Measurements from ENCODE around the gene TP73. TPM values are rescaled to one million over a fixed set of nuclear protein-coding genes. Genes with fewer than 3 reads are reported as not detected.
A peak's percentile ranks its signal among the peaks of the same experiment; 100 is the strongest.

Gene TP73
- total RNA-seq, 1 donor from 2014 or later, result not detected

DNA sequence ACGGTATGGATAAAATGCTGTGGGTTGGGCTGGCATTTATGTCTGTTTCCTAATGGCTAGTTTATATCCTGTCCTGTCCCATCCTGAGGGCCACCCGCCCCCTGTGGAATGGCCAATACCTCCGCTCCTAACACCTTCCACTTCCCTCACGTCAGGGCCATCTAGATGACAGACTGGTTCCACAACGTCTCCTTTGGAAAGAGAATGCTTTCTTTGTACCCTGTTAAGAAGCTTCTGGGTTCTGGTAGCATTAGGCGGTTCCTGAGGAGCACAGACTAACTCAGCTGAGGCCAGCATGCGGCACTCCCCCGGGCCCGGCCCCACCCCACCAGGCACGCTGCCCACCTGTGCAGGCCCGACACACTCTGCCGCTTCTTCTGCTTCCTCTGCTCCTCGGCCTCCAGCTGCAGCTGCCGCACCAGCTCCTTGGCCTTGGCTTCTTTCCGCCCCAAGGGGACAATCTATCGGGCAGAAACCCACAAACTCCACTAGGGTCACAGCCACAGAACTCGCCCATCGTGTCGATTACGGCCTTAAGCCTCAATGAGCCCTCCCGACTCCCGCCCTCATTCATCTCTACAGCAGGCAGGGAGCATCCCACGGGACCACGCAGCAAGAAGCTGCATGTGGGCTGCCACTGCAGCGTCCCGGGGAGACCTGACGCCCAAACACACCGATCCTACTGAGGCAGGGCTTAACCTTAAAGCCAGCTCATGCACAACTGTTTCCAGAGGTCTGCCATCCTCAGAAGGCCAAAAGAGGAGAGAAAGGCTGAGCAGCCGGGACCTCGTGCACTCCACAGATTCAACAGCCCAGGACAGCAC is 131.5 kb downstream of the TP73 start:
- DNase-seq (ENCODE audit: low spot score), result no peak
- Mint-ChIP-seq H3K27ac (ENCODE audit: unreplicated experiment) (no peak overlapping the region), H3K27me3 (ENCODE audit: unreplicated experiment) (peaks cover 1% of the 10 kb centered on the region), H3K4me3 (ENCODE audit: unreplicated experiment) (no peak overlapping the region), H3K4me1 (ENCODE audit: unreplicated experiment) (no peaks in the 10 kb centered on the region), H3K36me3 (ENCODE audit: low read depth, unreplicated experiment) (peaks cover 47% of the 10 kb centered on the region), H3K9me3 (ENCODE audit: unreplicated experiment) (no peaks in the 10 kb centered on the region)
- TF ChIP-seq, protein P1, sequence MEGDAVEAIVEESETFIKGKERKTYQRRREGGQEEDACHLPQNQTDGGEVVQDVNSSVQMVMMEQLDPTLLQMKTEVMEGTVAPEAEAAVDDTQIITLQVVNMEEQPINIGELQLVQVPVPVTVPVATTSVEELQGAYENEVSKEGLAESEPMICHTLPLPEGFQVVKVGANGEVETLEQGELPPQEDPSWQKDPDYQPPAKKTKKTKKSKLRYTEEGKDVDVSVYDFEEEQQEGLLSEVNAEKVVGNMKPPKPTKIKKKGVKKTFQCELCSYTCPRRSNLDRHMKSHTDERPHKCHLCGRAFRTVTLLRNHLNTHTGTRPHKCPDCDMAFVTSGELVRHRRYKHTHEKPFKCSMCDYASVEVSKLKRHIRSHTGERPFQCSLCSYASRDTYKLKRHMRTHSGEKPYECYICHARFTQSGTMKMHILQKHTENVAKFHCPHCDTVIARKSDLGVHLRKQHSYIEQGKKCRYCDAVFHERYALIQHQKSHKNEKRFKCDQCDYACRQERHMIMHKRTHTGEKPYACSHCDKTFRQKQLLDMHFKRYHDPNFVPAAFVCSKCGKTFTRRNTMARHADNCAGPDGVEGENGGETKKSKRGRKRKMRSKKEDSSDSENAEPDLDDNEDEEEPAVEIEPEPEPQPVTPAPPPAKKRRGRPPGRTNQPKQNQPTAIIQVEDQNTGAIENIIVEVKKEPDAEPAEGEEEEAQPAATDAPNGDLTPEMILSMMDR (IDR thresholded peaks at IDR 0.05; ENCODE audit: unreplicated experiment), result no peak

DNA sequence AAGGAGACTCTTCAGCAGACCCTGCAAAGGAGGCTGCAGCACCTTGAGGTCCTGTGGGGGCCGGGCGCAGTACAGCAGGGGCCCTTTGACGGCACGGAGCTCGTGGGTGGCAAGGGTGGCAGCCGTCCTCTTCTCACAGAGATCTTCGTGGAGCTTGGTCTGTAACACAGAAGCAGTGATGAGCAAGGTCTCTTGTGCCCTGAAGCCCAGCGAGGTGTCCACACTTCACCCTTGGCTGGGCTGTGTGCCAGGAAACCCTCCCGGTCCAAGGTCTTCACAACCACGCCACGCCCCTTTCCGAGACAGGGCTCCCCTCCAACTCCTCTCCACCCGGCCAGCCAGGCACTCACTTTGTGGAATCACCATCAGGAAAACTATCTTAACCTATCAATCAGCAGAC is 132.7 kb downstream of the TP73 start:
- H3K9me3 Mint-ChIP-seq (ENCODE audit: unreplicated experiment), result no peaks in the 10 kb centered on the region
- TF ChIP-seq, protein P1 (IDR thresholded peaks at IDR 0.05; ENCODE audit: unreplicated experiment), result no peak
- H3K27ac Mint-ChIP-seq (ENCODE audit: unreplicated experiment), result no peak overlapping the region
- peak overlapping the region; percentile 62 for H3K4me3 Mint-ChIP-seq (ENCODE audit: unreplicated experiment)
- peaks cover 1% of the 10 kb centered on the region for H3K27me3 Mint-ChIP-seq (ENCODE audit: unreplicated experiment)
- H3K4me1 Mint-ChIP-seq (ENCODE audit: unreplicated experiment), result no peaks in the 10 kb centered on the region
- DNase-seq (ENCODE audit: low spot score), result no peak
- H3K36me3 Mint-ChIP-seq (ENCODE audit: low read depth, unreplicated experiment), result peaks cover 38% of the 10 kb centered on the region

DNA sequence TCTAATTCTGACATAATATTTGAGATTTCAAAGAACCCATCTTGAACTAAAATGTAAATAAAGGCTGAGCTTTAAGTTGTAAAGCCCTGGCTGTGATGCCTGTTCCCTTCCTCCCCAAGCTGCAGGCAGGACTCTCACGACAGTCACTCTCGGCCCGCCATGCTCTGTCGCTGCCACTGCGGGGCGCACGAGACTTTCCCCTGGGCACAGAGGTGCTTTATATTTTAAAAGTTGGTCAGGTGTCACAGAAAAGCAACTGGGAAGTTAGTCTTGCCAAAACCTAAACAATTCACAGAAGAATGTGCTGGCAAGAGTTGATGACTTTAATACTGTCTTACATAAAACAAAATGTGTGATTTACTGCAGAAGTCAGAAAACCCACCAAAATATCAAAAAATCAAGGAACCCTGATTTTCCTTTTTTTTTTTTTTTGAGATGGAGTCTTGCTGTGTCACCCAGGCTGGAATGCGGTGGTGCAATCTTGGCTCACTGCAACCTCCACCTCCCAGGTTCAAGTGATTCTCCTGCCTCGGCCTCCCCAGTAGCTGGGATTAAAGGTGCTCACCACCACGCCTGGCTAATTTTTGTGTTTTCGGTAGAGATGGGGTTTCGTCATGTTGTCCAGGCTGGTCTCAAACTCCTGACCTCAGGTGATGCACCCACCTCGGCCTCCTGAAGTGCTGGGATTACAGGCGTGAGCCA is 133.3 kb downstream of the TP73 start:
- TF ChIP-seq, protein P1 (IDR thresholded peaks at IDR 0.05; ENCODE audit: unreplicated experiment), result peak; percentile 25
- H3K4me3 Mint-ChIP-seq (ENCODE audit: unreplicated experiment), result peak overlapping the region; percentile 62
- no peak overlapping the region for H3K27ac Mint-ChIP-seq (ENCODE audit: unreplicated experiment)
- no peaks in the 10 kb centered on the region for H3K9me3 Mint-ChIP-seq (ENCODE audit: unreplicated experiment)
- H3K27me3 Mint-ChIP-seq (ENCODE audit: unreplicated experiment), result peaks cover 1% of the 10 kb centered on the region
- no peaks in the 10 kb centered on the region for H3K4me1 Mint-ChIP-seq (ENCODE audit: unreplicated experiment)
- peaks cover 33% of the 10 kb centered on the region for H3K36me3 Mint-ChIP-seq (ENCODE audit: low read depth, unreplicated experiment)
- DNase-seq (ENCODE audit: low spot score), result peak; percentile 53

Other genes with a start within 250 kb of the TP73 start
- gene ARHGEF16, start 197.9 kb upstream of the TP73 start, total RNA-seq (ENCODE audit: unreplicated experiment), result 1.7 TPM
- 198 TPM for gene MEGF6, start 41.0 kb upstream of the TP73 start, total RNA-seq (ENCODE audit: unreplicated experiment)
- gene TPRG1L, start 27.5 kb upstream of the TP73 start, total RNA-seq (ENCODE audit: unreplicated experiment), result 35.2 TPM
- 19.0 TPM for gene WRAP73, start 2.4 kb upstream of the TP73 start, total RNA-seq (ENCODE audit: unreplicated experiment)
- gene CCDC27, start 99.9 kb downstream of the TP73 start, total RNA-seq (ENCODE audit: unreplicated experiment), result not detected
- gene SMIM1, start 120.2 kb downstream of the TP73 start, total RNA-seq (ENCODE audit: unreplicated experiment), result 2.1 TPM
- gene LRRC47, start 144.0 kb downstream of the TP73 start, total RNA-seq (ENCODE audit: unreplicated experiment), result 52.2 TPM
- 40.3 TPM for gene CEP104, start 204.7 kb downstream of the TP73 start, total RNA-seq (ENCODE audit: unreplicated experiment)
- gene DFFB, start 205.0 kb downstream of the TP73 start, total RNA-seq (ENCODE audit: unreplicated experiment), result 6.8 TPM
- 25.6 TPM for gene C1orf174, start 247.8 kb downstream of the TP73 start, total RNA-seq (ENCODE audit: unreplicated experiment)

Measured in endothelial cell (in vitro differentiated cells).